HepG2 (cell line): Measurements from ENCODE around the gene NBEAL2. TPM values are rescaled to one million over a fixed set of nuclear protein-coding genes. Genes with fewer than 3 reads are reported as not detected.
A peak's percentile ranks its signal among the peaks of the same experiment; 100 is the strongest.

Source experiments
- GATA4 ChIP-seq: sonication (generic); IDR thresholded peaks from 2 replicates; pipeline ENCODE4 v1.6.1; 2016; ENCODE audit warnings: antibody characterized with exemption, low read depth, borderline replicate concordance
- GLI4 ChIP-seq: sonication (generic); formaldehyde crosslinking; IDR thresholded peaks from 2 replicates; pipeline ENCODE4 v1.5.1; 2020; ENCODE audit warnings: missing genetic modification reagents, mild to moderate bottlenecking, moderate library complexity, borderline replicate concordance
- HMG20B ChIP-seq: conservative IDR thresholded peaks from 2 replicates; pipeline ENCODE4 v1.6.1; 2016; ENCODE audit warnings: missing genetic modification reagents, missing compliant biosample characterization
- RBFOX2 ChIP-seq: fragments of 200-400 bp; formaldehyde crosslinking; IDR thresholded peaks from 2 replicates; pipeline ENCODE4 v1.6.1; 2017; ENCODE audit warnings: low read depth, mild to moderate bottlenecking, low read length
- RBM22 ChIP-seq: fragments of 200-400 bp; formaldehyde crosslinking; optimal IDR thresholded peaks from 2 replicates; pipeline ENCODE3; 2017; ENCODE audit warnings: mild to moderate bottlenecking, low read length, moderate library complexity
- SMARCE1 ChIP-seq: fragments of 450-650 bp; IDR thresholded peaks from 2 replicates; pipeline ENCODE4 v1.6.1; 2017; ENCODE audit warnings: borderline replicate concordance
- U2AF1 ChIP-seq: fragments of 200-400 bp; formaldehyde crosslinking; optimal IDR thresholded peaks from 2 replicates; pipeline ENCODE3; 2017; ENCODE audit warnings: mild to moderate bottlenecking, low read depth, low read length
- ZNF256 ChIP-seq: sonication (generic); formaldehyde crosslinking; conservative IDR thresholded peaks from 2 replicates; pipeline ENCODE4 v1.4.0; 2020; ENCODE audit warnings: missing genetic modification reagents
- ZNF546 ChIP-seq: sonication (generic); formaldehyde crosslinking; conservative IDR thresholded peaks from 2 replicates; pipeline ENCODE4 v1.8.1; 2023; ENCODE audit warnings: mild to moderate bottlenecking, missing genetic modification reagents
- ZNF713 ChIP-seq: sonication (generic); formaldehyde crosslinking; IDR thresholded peaks from 2 replicates; pipeline ENCODE4 v1.4.0; 2020; ENCODE audit warnings: mild to moderate bottlenecking, missing genetic modification reagents
- ZSCAN22 ChIP-seq: sonication (generic); formaldehyde crosslinking; IDR thresholded peaks from 2 replicates; pipeline ENCODE4 v1.4.0; 2020; ENCODE audit warnings: mild to moderate bottlenecking, missing genetic modification reagents
- polyA plus RNA-seq, 8 experiments: library from polyadenylated mRNA; depleted of rRNA in 3 of 8; stranded (reverse) in 7 of 8; unstranded in 1 of 8; fragments of >200 nt; fragmentation: Illumina TruSeq in 4 of 8; extraction: Trizol in 4 of 8; gene quantifications; 2 replicates each; pipeline versions ENCODE4 v1.2.1 to v1.2.3, GENCODE V29; 2011 to 2016; ENCODE audit warnings: low read depth in 4 of 8, missing spikeins in 1 of 8, mixed read lengths in 1 of 8; ENCODE audit not compliant: insufficient read depth in 1 of 8
- total RNA-seq, 5 experiments: library from RNA; depleted of rRNA; stranded (reverse); fragments of >200 nt; fragmentation: Illumina TruSeq; extraction: Trizol; gene quantifications; 2 replicates each; pipeline ENCODE4 v1.2.3, GENCODE V29; 2016; ENCODE audit warnings: low read depth in 1 of 5
- TF ChIP-seq, protein P1 (sequence below): sonication (generic); formaldehyde crosslinking; IDR thresholded peaks from 2 replicates; pipeline ENCODE4 v1.8.1; 2022; ENCODE audit warnings: low read depth, mild to moderate bottlenecking, missing genetic modification reagents
- TF ChIP-seq, protein P2 (sequence below): IDR thresholded peaks from 2 replicates; pipeline ENCODE4 v1.6.1; 2016
- TF ChIP-seq, protein P3 (sequence below): sonication (generic); formaldehyde crosslinking; IDR thresholded peaks from 2 replicates; pipeline ENCODE4 v1.4.0; 2020; ENCODE audit warnings: missing genetic modification reagents, borderline replicate concordance
- TF ChIP-seq, protein P4 (sequence below): sonication (generic); formaldehyde crosslinking; IDR thresholded peaks from 2 replicates; pipeline ENCODE4 v1.4.0; 2020; ENCODE audit warnings: mild to moderate bottlenecking, missing genetic modification reagents
- TF ChIP-seq, protein P5 (sequence below): sonication (generic); formaldehyde crosslinking; IDR thresholded peaks from 2 replicates; pipeline ENCODE4 v1.8.1; 2023; ENCODE audit warnings: missing genetic modification reagents, inconsistent platforms, borderline replicate concordance

NBEAL2 gene
- total and polyA plus RNA-seq, 2 of the 13 experiments (the other 11 are each of a cell fraction or from before 2014, with no cell fraction given) = 9.7 to 12.4 TPM

DNA sequence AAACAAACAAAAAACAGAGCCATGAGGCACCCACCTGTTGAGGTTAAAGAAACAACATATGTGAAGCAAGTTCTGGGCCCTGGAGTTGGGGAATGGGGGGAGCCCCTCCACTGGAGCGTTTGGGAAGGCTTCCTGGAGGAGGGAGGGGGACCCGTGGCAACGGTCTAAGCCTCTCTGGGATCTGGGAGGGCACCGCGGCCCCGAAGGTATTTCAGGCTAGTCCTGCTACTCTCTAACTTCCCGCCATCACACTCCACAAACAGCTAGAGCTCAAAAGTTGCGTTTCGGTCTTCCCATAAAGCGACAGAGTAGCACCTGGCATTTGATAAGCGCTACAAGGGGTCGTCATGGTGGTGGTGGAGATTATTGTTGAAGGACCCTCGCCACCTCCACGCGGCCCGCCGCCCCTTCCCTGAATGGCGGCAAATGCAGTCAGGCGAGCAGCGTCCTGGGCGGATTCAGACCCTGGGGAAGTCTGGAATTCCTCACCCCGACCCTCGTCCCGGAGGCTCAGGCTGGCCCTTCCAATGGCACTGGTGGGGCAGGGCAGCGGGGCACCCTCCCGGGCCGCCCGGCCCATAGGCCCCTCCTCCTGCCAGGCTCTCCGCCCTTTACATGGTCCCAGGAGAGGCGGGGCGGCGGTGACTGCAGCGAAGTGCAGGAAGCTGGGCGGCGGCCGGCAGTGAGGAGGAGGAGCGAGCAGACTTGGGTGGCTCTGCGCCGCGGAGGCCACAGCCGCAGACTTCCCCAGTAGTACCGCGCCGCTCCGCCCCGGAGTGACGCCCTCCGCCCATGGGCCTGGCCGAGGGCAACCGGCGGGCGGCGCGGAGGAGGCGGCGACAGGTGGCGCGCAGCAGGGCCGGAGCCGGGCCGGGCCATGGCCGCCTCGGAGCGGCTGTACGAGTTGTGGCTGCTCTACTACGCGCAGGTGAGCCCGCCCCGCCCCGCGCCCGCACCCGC, at the start of gene NBEAL2 (continued):
- TF ChIP-seq, protein P1, sequence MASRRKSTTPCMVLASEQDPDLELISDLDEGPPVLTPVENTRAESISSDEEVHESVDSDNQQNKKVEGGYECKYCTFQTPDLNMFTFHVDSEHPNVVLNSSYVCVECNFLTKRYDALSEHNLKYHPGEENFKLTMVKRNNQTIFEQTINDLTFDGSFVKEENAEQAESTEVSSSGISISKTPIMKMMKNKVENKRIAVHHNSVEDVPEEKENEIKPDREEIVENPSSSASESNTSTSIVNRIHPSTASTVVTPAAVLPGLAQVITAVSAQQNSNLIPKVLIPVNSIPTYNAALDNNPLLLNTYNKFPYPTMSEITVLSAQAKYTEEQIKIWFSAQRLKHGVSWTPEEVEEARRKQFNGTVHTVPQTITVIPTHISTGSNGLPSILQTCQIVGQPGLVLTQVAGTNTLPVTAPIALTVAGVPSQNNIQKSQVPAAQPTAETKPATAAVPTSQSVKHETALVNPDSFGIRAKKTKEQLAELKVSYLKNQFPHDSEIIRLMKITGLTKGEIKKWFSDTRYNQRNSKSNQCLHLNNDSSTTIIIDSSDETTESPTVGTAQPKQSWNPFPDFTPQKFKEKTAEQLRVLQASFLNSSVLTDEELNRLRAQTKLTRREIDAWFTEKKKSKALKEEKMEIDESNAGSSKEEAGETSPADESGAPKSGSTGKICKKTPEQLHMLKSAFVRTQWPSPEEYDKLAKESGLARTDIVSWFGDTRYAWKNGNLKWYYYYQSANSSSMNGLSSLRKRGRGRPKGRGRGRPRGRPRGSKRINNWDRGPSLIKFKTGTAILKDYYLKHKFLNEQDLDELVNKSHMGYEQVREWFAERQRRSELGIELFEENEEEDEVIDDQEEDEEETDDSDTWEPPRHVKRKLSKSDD = peak; percentile 53
- TF ChIP-seq RBFOX2 (peak; percentile 86), SMARCE1 (no peak), RBM22 (no peak), ZNF256 (CRISPR knock-in tag) (no peak), ZNF713 (CRISPR knock-in tag) (no peak), U2AF1 (peak; percentile 10), ZSCAN22 (CRISPR knock-in tag) (no peak), HMG20B (0 out of 2 replicates have a peak, but pooled peaks have one; percentile 21), GLI4 (CRISPR knock-in tag) (no peak), ZNF546 (0 out of 2 replicates have a peak, but pooled peaks have one; percentile 64), GATA4 (peak; percentile 17; the same call in 1 of the 2 replicates)
- TF ChIP-seq, protein P2, sequence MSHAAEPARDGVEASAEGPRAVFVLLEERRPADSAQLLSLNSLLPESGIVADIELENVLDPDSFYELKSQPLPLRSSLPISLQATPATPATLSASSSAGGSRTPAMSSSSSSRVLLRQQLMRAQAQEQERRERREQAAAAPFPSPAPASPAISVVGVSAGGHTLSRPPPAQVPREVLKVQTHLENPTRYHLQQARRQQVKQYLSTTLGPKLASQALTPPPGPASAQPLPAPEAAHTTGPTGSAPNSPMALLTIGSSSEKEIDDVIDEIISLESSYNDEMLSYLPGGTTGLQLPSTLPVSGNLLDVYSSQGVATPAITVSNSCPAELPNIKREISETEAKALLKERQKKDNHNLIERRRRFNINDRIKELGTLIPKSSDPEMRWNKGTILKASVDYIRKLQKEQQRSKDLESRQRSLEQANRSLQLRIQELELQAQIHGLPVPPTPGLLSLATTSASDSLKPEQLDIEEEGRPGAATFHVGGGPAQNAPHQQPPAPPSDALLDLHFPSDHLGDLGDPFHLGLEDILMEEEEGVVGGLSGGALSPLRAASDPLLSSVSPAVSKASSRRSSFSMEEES (CRISPR knock-in tag) = 0 out of 2 replicates have a peak, but pooled peaks have one; percentile 26
- TF ChIP-seq, protein P3, sequence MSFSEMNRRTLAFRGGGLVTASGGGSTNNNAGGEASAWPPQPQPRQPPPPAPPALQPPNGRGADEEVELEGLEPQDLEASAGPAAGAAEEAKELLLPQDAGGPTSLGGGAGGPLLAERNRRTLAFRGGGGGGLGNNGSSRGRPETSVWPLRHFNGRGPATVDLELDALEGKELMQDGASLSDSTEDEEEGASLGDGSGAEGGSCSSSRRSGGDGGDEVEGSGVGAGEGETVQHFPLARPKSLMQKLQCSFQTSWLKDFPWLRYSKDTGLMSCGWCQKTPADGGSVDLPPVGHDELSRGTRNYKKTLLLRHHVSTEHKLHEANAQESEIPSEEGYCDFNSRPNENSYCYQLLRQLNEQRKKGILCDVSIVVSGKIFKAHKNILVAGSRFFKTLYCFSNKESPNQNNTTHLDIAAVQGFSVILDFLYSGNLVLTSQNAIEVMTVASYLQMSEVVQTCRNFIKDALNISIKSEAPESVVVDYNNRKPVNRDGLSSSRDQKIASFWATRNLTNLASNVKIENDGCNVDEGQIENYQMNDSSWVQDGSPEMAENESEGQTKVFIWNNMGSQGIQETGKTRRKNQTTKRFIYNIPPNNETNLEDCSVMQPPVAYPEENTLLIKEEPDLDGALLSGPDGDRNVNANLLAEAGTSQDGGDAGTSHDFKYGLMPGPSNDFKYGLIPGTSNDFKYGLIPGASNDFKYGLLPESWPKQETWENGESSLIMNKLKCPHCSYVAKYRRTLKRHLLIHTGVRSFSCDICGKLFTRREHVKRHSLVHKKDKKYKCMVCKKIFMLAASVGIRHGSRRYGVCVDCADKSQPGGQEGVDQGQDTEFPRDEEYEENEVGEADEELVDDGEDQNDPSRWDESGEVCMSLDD (CRISPR knock-in tag) = no peak
- TF ChIP-seq, protein P4, sequence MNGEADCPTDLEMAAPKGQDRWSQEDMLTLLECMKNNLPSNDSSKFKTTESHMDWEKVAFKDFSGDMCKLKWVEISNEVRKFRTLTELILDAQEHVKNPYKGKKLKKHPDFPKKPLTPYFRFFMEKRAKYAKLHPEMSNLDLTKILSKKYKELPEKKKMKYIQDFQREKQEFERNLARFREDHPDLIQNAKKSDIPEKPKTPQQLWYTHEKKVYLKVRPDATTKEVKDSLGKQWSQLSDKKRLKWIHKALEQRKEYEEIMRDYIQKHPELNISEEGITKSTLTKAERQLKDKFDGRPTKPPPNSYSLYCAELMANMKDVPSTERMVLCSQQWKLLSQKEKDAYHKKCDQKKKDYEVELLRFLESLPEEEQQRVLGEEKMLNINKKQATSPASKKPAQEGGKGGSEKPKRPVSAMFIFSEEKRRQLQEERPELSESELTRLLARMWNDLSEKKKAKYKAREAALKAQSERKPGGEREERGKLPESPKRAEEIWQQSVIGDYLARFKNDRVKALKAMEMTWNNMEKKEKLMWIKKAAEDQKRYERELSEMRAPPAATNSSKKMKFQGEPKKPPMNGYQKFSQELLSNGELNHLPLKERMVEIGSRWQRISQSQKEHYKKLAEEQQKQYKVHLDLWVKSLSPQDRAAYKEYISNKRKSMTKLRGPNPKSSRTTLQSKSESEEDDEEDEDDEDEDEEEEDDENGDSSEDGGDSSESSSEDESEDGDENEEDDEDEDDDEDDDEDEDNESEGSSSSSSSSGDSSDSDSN (CRISPR knock-in tag) = peak; percentile 87
- TF ChIP-seq, protein P5, sequence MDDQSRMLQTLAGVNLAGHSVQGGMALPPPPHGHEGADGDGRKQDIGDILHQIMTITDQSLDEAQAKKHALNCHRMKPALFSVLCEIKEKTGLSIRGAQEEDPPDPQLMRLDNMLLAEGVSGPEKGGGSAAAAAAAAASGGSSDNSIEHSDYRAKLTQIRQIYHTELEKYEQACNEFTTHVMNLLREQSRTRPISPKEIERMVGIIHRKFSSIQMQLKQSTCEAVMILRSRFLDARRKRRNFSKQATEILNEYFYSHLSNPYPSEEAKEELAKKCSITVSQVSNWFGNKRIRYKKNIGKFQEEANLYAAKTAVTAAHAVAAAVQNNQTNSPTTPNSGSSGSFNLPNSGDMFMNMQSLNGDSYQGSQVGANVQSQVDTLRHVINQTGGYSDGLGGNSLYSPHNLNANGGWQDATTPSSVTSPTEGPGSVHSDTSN (CRISPR knock-in tag) = 0 out of 2 replicates have a peak, but pooled peaks have one; percentile 36
